ENCODE results near the gene ASXL1.

DNA sequence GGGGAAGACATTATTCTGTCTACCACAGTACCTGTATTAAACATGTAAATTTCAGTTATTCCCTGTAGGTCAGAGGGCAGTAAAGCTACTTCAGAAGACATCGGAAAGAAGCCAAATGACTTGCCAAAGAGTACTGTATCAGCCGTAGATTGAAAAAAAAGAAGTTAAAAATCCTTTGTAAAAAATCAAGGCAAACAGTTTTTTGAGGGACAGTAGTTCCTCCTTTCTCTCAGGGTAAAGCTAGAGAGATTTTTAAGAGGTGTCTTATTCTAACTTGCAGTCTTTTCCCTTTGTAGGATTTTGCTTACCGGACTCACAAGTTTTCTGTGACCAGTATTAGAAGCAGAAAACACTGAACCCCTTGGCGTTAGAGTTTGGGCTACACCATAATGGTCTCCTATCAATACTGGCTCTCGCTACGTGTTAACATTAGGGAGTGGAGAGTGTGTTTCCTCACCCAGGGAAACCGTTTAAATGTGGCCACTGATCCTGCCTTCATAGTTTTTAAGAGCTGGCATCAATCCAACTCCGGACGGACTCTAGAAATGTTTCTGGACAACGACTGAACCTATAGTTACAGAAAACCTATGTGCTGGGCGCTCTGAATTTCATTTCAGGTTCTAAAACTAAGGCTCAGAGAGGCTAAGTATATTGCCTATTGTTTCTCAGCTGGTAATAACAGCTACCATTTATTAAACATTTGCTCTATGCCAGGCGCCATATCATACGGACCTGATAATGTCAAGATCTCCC lies 1.3 kb upstream of the ASXL1 start:
- TF ChIP-seq, protein P1, sequence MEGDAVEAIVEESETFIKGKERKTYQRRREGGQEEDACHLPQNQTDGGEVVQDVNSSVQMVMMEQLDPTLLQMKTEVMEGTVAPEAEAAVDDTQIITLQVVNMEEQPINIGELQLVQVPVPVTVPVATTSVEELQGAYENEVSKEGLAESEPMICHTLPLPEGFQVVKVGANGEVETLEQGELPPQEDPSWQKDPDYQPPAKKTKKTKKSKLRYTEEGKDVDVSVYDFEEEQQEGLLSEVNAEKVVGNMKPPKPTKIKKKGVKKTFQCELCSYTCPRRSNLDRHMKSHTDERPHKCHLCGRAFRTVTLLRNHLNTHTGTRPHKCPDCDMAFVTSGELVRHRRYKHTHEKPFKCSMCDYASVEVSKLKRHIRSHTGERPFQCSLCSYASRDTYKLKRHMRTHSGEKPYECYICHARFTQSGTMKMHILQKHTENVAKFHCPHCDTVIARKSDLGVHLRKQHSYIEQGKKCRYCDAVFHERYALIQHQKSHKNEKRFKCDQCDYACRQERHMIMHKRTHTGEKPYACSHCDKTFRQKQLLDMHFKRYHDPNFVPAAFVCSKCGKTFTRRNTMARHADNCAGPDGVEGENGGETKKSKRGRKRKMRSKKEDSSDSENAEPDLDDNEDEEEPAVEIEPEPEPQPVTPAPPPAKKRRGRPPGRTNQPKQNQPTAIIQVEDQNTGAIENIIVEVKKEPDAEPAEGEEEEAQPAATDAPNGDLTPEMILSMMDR (IDR thresholded peaks at IDR 0.05 in 8 of 11, conservative IDR thresholded peaks at IDR 0.05 in 3 of 11) = no peak
- TF ChIP-seq POLR2AphosphoS5 (IDR thresholded peaks at IDR 0.05) = no peak
